GM21529 (cell line): ENCODE results near the gene SIX2.

Experiments
- ATAC-seq: cut with Tn5 transposase; IDR thresholded peaks from one replicate; pipeline ENCODE4 v1.9.1; 2021; ENCODE audit not compliant: unreplicated experiment

The SIX2 gene

GRCh38 chr2:44967727-44968432 is 41.4 kb downstream of the SIX2 start:
- ATAC-seq = no peak

GRCh38 chr2:44967056-44967455 is 42.2 kb downstream of the SIX2 start:
- ATAC-seq = no peak

GRCh38 chr2:44965684-44966083 is 43.6 kb downstream of the SIX2 start:
- no peak for ATAC-seq

GRCh38 chr2:44964752-44965236 is 44.5 kb downstream of the SIX2 start:
- no peak for ATAC-seq

GRCh38 chr2:44962176-44962695 is 47.0 kb downstream of the SIX2 start:
- ATAC-seq = no peak

GRCh38 chr2:44960871-44961270 is 48.4 kb downstream of the SIX2 start:
- ATAC-seq = no peak

GRCh38 chr2:44959855-44960254 is 49.4 kb downstream of the SIX2 start:
- ATAC-seq = no peak

- ATAC-seq = no peak
These were observed 51.5 kb downstream of the SIX2 start for GRCh38 chr2:44957656-44958327.

- no peak for ATAC-seq
These were observed 52.4 kb downstream of the SIX2 start for GRCh38 chr2:44956843-44957242.

GRCh38 chr2:44955593-44956392 is 53.5 kb downstream of the SIX2 start:
- ATAC-seq = no peak
